Stimulated activated effector memory CD8-positive, alpha-beta T cell treated with anti-CD3 and anti-CD28 coated beads, Interleukin-12 subunit alpha, Interleukin-12 subunit beta, amount 100 ng/mL, for 72 hours (primary cell): ENCODE results near the gene QRICH1.

ENCODE experiments used
- ATAC-seq: fragments of 150-1000 bp; cut with Tn5 transposase; 2 replicates; pipeline ENCODE4 v1.10.0; 2021
- DNase-seq, 2 donors: peaks; one replicate each; pipeline ENCODE4 v3.0.0; 2021 to 2022; ENCODE audit warnings: low spot score in 2 of 2
- H3K27ac Mint-ChIP-seq: one replicate; pipeline ENCODE4 v1.8.0; 2022; ENCODE audit warnings: mild to moderate bottlenecking, mixed read lengths
- H3K36me3 Mint-ChIP-seq: one replicate; pipeline ENCODE4 v1.8.0; 2022; ENCODE audit warnings: mild to moderate bottlenecking, mixed read lengths
- H3K4me1 Mint-ChIP-seq: one replicate; pipeline ENCODE4 v1.8.0; 2022; ENCODE audit warnings: mixed read lengths
- H3K4me3 Mint-ChIP-seq: one replicate; pipeline ENCODE4 v1.8.0; 2022; ENCODE audit warnings: mild to moderate bottlenecking, mixed read lengths
- H3K9me3 Mint-ChIP-seq: one replicate; pipeline ENCODE4 v1.8.0; 2022; ENCODE audit warnings: mixed read lengths

QRICH1 gene

DNA sequence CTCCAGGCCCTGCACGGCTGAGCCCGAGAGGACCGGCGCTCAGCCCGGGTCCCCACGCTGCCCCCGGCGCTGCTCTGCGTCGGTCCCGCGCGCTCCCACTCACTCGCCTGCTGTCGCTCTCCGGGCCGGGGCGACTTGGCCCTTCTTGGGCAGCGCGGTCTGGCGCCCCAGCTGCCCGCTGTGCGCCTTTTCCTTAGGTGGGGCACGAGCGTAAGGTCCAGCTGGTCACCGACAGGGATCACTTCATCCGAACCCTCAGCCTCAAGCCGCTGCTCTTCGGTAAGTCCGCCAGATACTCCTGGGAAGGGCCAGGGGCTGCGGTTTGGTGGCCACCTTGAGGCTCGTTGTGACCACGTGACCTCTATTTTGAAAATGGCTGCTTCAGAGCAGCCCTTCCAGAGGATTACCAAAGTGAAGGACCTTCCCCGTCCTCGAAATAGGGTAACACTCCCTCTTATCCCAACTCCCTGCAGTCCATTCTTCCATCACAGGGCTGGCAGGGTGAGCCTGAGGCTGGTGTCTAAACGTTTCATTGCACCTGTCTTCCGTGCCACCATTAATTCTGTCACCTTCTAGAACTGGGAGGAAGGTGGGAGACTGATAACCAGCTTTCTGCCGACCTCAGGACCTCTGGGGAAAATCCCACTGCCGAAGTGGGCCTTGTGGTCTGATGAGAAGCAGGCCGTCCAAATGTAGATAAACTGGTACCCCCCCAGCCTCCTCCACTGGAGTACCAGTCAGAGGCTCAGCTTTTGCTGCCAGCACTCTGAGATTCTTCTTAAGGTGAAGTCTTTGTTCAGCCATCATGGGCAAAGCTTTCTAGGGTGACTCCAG lies 103.0 kb downstream of the QRICH1 start:
- DNase-seq (peak in 1 of 2 donors; percentile 74), ATAC-seq (peak; percentile 36)
- H3K36me3 Mint-ChIP-seq, result peaks cover 57% of the 10 kb centered on the region
- H3K9me3 Mint-ChIP-seq, result no peaks in the 10 kb centered on the region
- H3K4me1 Mint-ChIP-seq, result peaks cover 50% of the 10 kb centered on the region
- H3K27ac Mint-ChIP-seq, result peak overlapping the region; percentile 92
- H3K4me3 Mint-ChIP-seq, result peak overlapping the region; percentile 93

GRCh38 chr3:48989796-48990635 lies 103.9 kb downstream of the QRICH1 start, which contains the start of gene P4HTM:
Gene P4HTM (plus strand): TSS chr3:48990241. CDS start chr3:48990257, 16 bp downstream.
- ATAC-seq (peak; percentile 87), DNase-seq (peak; percentile 65 to 90)
- H3K4me1 Mint-ChIP-seq, result peaks cover 46% of the 10 kb centered on the region
- H3K36me3 Mint-ChIP-seq, result peaks cover 58% of the 10 kb centered on the region
- H3K4me3 Mint-ChIP-seq, result peak within 1 kb of the TSS; percentile 93
- H3K9me3 Mint-ChIP-seq, result no peaks in the 10 kb centered on the region
- peak within 1 kb of the TSS; percentile 92 for H3K27ac Mint-ChIP-seq

DNA sequence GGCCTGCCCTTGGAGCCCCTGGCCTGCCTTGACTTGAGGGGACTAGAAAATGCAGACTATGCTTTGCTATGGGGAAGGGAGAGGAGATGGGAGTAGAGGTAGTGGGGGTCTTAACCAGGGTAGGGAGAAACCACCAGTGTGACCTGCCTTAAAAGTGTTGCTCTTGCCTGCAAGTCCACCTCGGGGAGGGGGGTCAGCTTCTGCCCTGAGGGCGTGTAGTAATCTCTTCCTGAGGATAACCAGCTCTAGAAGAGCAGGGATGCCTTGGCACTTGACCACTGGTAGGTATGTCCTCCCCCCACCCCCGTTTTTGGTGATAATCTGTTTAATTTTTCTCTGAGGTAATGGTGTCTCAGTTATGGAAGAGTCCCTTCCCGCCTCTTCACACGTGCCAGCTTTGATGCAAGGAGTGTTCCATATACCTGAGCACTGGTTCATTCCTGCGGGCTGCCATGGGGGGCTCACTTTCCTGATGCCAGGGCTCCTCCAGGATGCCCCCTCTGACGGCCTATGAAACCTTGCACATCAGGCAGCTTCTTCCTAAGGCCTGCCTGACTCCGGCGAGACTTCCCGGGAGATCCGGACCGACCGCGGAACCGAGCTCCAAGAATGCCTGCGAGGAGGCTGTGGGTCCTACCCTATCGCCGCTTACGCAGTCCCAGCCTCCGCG lies 104.6 kb downstream of the QRICH1 start:
- Mint-ChIP-seq H3K4me1 (peaks cover 41% of the 10 kb centered on the region), H3K27ac (peak overlapping the region; percentile 92), H3K36me3 (peaks cover 58% of the 10 kb centered on the region), H3K4me3 (peak overlapping the region; percentile 93), H3K9me3 (no peaks in the 10 kb centered on the region)
- DNase-seq, result no peak
- no peak for ATAC-seq

DNA sequence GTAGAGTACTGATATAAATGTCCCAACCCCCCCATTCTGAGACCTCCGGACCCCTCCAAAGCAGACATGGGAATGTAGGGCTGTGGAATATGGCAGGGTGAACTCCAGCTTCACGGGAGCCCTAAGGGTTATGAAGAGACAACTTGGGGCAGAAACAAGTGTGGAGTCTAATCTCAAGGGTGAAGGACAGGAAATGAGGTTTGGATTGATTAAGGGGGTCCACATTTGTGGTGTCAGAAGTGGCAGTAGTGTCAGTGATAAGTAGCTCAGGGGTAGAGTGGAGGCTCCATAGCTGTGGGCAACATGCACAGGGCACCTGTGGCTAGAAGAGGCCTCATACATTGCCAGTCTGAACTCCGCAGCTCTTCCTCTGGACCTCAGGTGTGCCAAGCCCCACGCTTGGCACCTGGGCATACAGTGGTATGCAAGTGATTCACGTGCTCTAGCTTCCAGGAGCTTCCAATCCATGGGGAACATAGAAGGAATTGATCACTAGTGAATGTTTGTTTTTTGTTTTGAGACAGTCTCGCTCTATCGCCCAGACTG lies 108.0 kb downstream of the QRICH1 start:
- Mint-ChIP-seq H3K9me3 (no peaks in the 10 kb centered on the region), H3K4me3 (no peak overlapping the region), H3K27ac (peak overlapping the region; percentile 63), H3K4me1 (peaks cover 21% of the 10 kb centered on the region), H3K36me3 (peaks cover 67% of the 10 kb centered on the region)
- ATAC-seq (no peak), DNase-seq (no peak)

GRCh38 chr3:48984663-48985062 lies 109.2 kb downstream of the QRICH1 start:
- DNase-seq, result no peak
- no peak for ATAC-seq
- Mint-ChIP-seq H3K9me3 (no peaks in the 10 kb centered on the region), H3K4me1 (peaks cover 17% of the 10 kb centered on the region), H3K36me3 (peaks cover 76% of the 10 kb centered on the region), H3K27ac (peak overlapping the region; percentile 63), H3K4me3 (no peak overlapping the region)

DNA sequence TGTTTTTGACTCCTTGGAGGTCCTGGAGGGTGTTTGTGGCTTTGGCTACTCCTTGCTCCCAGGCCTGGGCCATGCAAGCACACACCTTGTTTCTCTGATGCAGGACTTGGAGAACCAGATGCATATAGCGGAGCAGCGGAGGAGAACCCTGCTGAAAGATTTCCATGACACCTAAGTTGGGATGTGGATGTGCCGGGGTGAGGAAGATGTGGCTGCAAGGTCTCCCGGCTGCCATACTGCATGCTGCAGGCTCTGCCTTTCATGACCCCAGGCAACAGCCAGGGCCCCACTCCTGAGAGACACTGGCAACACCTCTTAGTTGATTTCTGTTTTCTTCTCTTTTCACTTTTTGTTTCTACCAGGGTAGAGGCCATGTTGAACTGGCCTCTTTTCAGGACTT lies 110.8 kb downstream of the QRICH1 start:
- Mint-ChIP-seq H3K36me3 (peaks cover 91% of the 10 kb centered on the region), H3K9me3 (no peaks in the 10 kb centered on the region), H3K27ac (peak overlapping the region; percentile 63), H3K4me3 (no peak overlapping the region), H3K4me1 (peaks cover 5% of the 10 kb centered on the region)
- no peak for ATAC-seq
- no peak for DNase-seq

DNA sequence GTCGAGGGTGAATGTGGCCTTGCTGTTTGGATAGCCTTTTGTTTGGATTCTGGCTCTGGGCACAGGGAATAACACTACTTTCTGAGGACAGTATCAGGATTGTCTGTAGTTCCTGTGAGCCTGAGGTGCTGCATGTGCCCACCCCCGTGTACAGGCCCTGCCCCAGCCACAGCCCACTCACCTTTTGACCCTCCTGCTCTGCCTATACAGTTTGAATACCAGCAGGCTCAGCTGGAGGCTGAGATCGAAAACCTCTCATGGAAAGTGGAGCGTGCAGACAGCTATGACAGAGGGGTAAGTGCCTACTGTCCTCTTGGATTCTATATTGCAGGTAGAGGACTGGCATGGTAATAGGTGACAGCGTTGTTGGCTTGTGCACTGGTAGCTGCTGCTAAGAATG lies 111.2 kb downstream of the QRICH1 start:
- DNase-seq (no peak), ATAC-seq (no peak)
- no peaks in the 10 kb centered on the region for H3K9me3 Mint-ChIP-seq
- H3K27ac Mint-ChIP-seq, result peak overlapping the region; percentile 63
- H3K36me3 Mint-ChIP-seq, result peaks cover 96% of the 10 kb centered on the region
- no peak overlapping the region for H3K4me3 Mint-ChIP-seq
- H3K4me1 Mint-ChIP-seq, result peaks cover 1% of the 10 kb centered on the region

DNA sequence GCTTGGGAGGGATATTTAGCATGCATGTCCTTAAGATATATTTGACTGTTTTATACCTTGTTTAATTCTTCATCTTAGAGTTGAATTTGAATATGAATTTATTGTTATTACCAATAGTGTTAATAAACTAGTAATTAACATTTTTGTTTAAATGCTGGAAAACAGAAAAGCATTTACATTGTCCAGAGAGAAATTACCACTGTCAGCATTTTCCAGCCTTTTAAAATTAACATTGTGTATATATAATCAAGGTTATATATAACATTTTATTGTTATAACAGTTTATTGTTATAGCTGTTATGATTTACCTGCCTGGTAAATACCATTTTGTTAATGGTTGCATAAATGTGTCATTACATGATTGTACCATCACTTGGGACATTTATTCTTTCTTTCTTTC lies 111.9 kb downstream of the QRICH1 start:
- H3K9me3 Mint-ChIP-seq, result no peaks in the 10 kb centered on the region
- H3K36me3 Mint-ChIP-seq, result peaks cover 100% of the 10 kb centered on the region
- H3K27ac Mint-ChIP-seq, result peak overlapping the region; percentile 63
- H3K4me3 Mint-ChIP-seq, result no peak overlapping the region
- H3K4me1 Mint-ChIP-seq, result no peaks in the 10 kb centered on the region
- ATAC-seq (no peak), DNase-seq (no peak)

DNA sequence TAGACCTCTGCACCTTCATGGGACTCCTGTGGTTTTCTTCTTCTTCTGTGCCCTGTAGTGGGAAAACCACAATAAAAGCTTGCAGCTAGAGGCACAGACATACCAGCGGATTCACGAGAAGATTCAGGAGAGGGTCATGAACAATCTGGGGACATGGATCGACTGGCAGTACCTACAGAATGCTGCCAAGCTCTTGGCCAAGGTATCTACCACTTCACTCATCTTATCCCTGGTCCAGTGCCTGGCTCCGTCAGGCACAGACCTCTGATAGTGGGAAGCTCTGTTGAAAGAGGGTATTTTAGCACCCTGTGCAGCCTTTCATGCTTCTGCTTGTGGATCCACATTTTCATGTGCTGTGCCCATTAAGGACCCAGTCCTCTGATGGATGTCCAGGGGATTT lies 113.6 kb downstream of the QRICH1 start:
- H3K27ac Mint-ChIP-seq, result peak overlapping the region; percentile 69
- ATAC-seq, result no peak
- H3K9me3 Mint-ChIP-seq, result no peaks in the 10 kb centered on the region
- H3K4me3 Mint-ChIP-seq, result no peak overlapping the region
- peaks cover 100% of the 10 kb centered on the region for H3K36me3 Mint-ChIP-seq
- no peak for DNase-seq
- no peaks in the 10 kb centered on the region for H3K4me1 Mint-ChIP-seq
